A549 treated with AZD2906 at 1 μM for 4 hours (cell line): ENCODE measurements around the gene LILRB4. TPM values are rescaled to one million over a fixed set of nuclear protein-coding genes. Genes with fewer than 3 reads are reported as not detected.

ENCODE experiments used
- total RNA-seq: library from RNA; stranded (reverse); fragments of 200-300 nt; extraction: Qiagen RNA extraction; gene quantifications from 5 replicates; pipeline ENCODE4 v1.2.3, GENCODE V29; 2022

Gene LILRB4
- not detected in 5 replicates for total RNA-seq

DNA sequence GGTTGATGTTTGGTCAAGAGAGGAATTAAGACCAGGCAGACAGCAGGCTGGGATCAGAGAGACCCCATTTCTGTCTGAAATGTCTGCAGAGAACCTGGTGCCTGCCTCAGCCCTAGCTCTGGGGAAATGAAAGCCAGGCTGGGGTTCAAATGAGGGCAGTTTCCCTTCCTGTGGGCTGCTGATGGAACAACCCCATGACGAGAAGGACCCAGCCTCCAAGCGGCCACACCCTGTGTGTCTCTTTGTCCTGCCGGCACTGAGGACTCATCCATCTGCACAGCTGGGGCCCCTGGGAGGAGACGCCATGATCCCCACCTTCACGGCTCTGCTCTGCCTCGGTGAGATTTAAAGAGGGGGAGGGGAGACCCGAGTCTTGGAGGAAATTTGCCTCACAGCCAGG lies at the start of gene LILRB4:
LILRB4 (plus strand) TSS at position 256 of the 400 bp plus-strand sequence; CDS start at position 305, 49 bp downstream.

DNA sequence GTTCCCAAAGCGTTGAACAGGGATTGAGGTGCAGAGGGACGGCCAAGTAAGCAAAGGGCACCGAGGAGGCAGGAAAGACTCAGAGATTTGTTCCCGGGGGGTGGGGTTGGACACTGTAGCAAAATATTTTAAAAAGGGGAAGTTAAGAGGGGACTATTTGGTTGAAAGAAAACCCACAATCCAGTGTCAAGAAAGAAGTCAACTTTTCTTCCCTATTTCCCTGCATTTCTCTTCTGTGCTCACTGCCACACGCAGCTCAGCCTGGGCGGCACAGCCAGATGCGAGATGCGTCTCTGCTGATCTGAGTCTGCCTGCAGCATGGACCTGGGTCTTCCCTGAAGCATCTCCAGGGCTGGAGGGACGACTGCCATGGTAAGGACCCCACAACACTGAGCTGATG lies 32.5 kb upstream of the LILRB4 start, which contains the start of gene LILRB1:
LILRB1 (plus strand) TSS at position 223 of the 400 bp plus-strand sequence. CDS start 590 bp downstream, outside the sequence.

Other genes starting within 250 kb of the LILRB4 start
- 0.03 to 0.25 TPM (median 0.17 TPM) in 4 of 5 replicates, not detected in the other for gene TTYH1, start 247.5 kb upstream of the LILRB4 start, total RNA-seq
- gene LENG8, start 213.8 kb upstream of the LILRB4 start, total RNA-seq = 66.9 to 121 TPM (median 106 TPM) in 5 replicates
- gene LENG9, start 199.2 kb upstream of the LILRB4 start, total RNA-seq = 4.2 to 7.7 TPM (median 7.0 TPM) in 5 replicates
- gene CDC42EP5, start 189.7 kb upstream of the LILRB4 start, total RNA-seq = 0.14 to 0.29 TPM (median 0.15 TPM) in 3 of 5 replicates, not detected in the others
- not detected in 5 replicates for gene LAIR2, start 160.2 kb upstream of the LILRB4 start, total RNA-seq
- not detected in 5 replicates for gene LILRA2, start 89.2 kb upstream of the LILRB4 start, total RNA-seq
- gene LILRA1, start 69.4 kb upstream of the LILRB4 start, total RNA-seq = not detected in 5 replicates
- 0.02 to 0.03 TPM in 2 of 5 replicates, not detected in the others for gene LILRB1, start 32.5 kb upstream of the LILRB4 start, total RNA-seq
- gene KIR3DL3, start 61.5 kb downstream of the LILRB4 start, total RNA-seq = not detected in 5 replicates
- gene KIR2DL3, start 75.5 kb downstream of the LILRB4 start, total RNA-seq = not detected in 5 replicates
- not detected in 5 replicates for gene KIR2DL1, start 106.8 kb downstream of the LILRB4 start, total RNA-seq
- gene KIR2DL4, start 140.6 kb downstream of the LILRB4 start, total RNA-seq = not detected in 5 replicates
- not detected in 5 replicates for gene KIR3DL1, start 153.5 kb downstream of the LILRB4 start, total RNA-seq
- gene KIR2DS4, start 169.7 kb downstream of the LILRB4 start, total RNA-seq = not detected in 5 replicates
- gene KIR3DL2, start 187.5 kb downstream of the LILRB4 start, total RNA-seq = not detected in 5 replicates
- gene FCAR, start 211.2 kb downstream of the LILRB4 start, total RNA-seq = not detected in 5 replicates
- not detected in 5 replicates for gene NCR1, start 243.2 kb downstream of the LILRB4 start, total RNA-seq